MCF 10A (cell line): ENCODE data around the gene TSPAN15. TPM values are rescaled to one million over a fixed set of nuclear protein-coding genes. Genes with fewer than 3 reads are reported as not detected.
"Not testable (repeated sequence)": the region's sequence is repeated elsewhere in the genome, so short reads cannot be mapped to it uniquely, and the experiment has no call there.

Experiments
- BruUV-seq: library from RNA; stranded (reverse); fragments of 400-500 nt; replicated peaks from 2 replicates; lab custom pipeline; 2021; lab: Mats Ljungman, UMichigan
- CTCF ChIA-PET: fragments of 300-600 bp; sonication (Branson Sonifier 250); formaldehyde crosslinking; extraction: SDS; loops from one replicate; lab custom pipeline; 2021; ENCODE audit warnings: antibody characterized with exemption, inconsistent platforms; lab: Yijun Ruan, JAX
- POLR2A ChIA-PET: fragments of 300-600, 350-650 bp; sonication (Branson Sonifier 250); formaldehyde crosslinking; extraction: SDS; loops from one replicate; lab custom pipeline; 2020; ENCODE audit warnings: antibody characterized with exemption, inconsistent platforms; lab: Yijun Ruan, JAX
- DNase-seq: peaks from one replicate; pipeline ENCODE4 v3.0.0-alpha.2; 2018; ENCODE audit not compliant: unreplicated experiment
- H3K27ac Mint-ChIP-seq: one replicate; pipeline ENCODE4 v1.8.0; 2022; ENCODE audit warnings: mild to moderate bottlenecking, low read depth, mixed read lengths; ENCODE audit not compliant: unreplicated experiment
- H3K27me3 Mint-ChIP-seq: one replicate; pipeline ENCODE4 v1.8.0; 2022; ENCODE audit warnings: mixed read lengths; ENCODE audit not compliant: insufficient read depth, unreplicated experiment
- H3K36me3 Mint-ChIP-seq: one replicate; pipeline ENCODE4 v1.8.0; 2022; ENCODE audit warnings: mild to moderate bottlenecking, moderate library complexity, mixed read lengths; ENCODE audit not compliant: insufficient read depth, unreplicated experiment
- H3K4me1 Mint-ChIP-seq: one replicate; pipeline ENCODE4 v1.8.0; 2022; ENCODE audit warnings: mixed read lengths; ENCODE audit not compliant: insufficient read depth, unreplicated experiment
- H3K4me3 Mint-ChIP-seq: one replicate; pipeline ENCODE4 v1.8.0; 2022; ENCODE audit warnings: mild to moderate bottlenecking, moderate library complexity, mixed read lengths; ENCODE audit not compliant: unreplicated experiment
- H3K9me3 Mint-ChIP-seq: one replicate; pipeline ENCODE4 v1.8.0; 2022; ENCODE audit warnings: mixed read lengths; ENCODE audit not compliant: unreplicated experiment
- CTCF ChIP-seq: fragments of 200-600 bp; IDR thresholded peaks from one replicate; pipeline ENCODE4 v1.8.0; 2022; ENCODE audit warnings: antibody characterized with exemption, mild to moderate bottlenecking; ENCODE audit not compliant: unreplicated experiment
- intact Hi-C: fragments of 100-400 bp; cut with micrococcal nuclease; formaldehyde crosslinking; loops from 2 replicates; pipeline ENCODE4 v1.14.1; 2022
- total RNA-seq: library from RNA; stranded (reverse); gene quantifications from 2 replicates; pipeline ENCODE4 v1.2.3, GENCODE V29; 2022

The TSPAN15 gene
- total RNA-seq, 1 experiment from 2014 or later, result 0.54 TPM

GRCh38 chr10:69445041-69445440, 6.2 kb upstream of the TSPAN15 start:
- BruUV-seq, result no TSS peak
- Mint-ChIP-seq H3K36me3 (no peaks in the 10 kb centered on the region), H3K4me3 (no peak overlapping the region), H3K27me3 (no peaks in the 10 kb centered on the region), H3K9me3 (no peaks in the 10 kb centered on the region), H3K27ac (no peak overlapping the region), H3K4me1 (peaks cover 36% of the 10 kb centered on the region)
- no peak for TF ChIP-seq CTCF
- POLR2A ChIA-PET, result no interaction called here
- CTCF ChIA-PET, result interaction anchor here (0.6 to 1.0 kb wide), 3 partner anchors 53 to 70 kb away, joined by 3 to 4 read pairs (median 3); no protein-coding TSS in a partner anchor
- intact Hi-C loops, result no loop called here
- DNase-seq, result peak; percentile 39

GRCh38 chr10:69446229-69446628, 5.0 kb upstream of the TSPAN15 start:
- intact Hi-C loops, result no loop called here
- H3K4me3 Mint-ChIP-seq, result no peak overlapping the region
- no peaks in the 10 kb centered on the region for H3K27me3 Mint-ChIP-seq
- no peak for DNase-seq
- CTCF ChIA-PET, result interaction anchor here (0.6 to 1.8 kb wide), 6 partner anchors 9 to 700 kb away, joined by 3 to 8 read pairs (median 4); partner anchors contain the start of gene TYSND1
- POLR2A ChIA-PET, result interaction anchor here (1.1 to 1.5 kb wide), 7 partner anchors 8 to 141 kb away, joined by 3 to 6 read pairs (median 3); no protein-coding TSS in a partner anchor
- H3K4me1 Mint-ChIP-seq, result peaks cover 32% of the 10 kb centered on the region
- no peaks in the 10 kb centered on the region for H3K36me3 Mint-ChIP-seq
- H3K27ac Mint-ChIP-seq, result peak overlapping the region; percentile 68
- no peaks in the 10 kb centered on the region for H3K9me3 Mint-ChIP-seq
- TF ChIP-seq CTCF, result no peak
- no TSS peak for BruUV-seq

- CTCF ChIA-PET, result interaction anchor here (1.0 to 1.8 kb wide), 6 partner anchors 10 to 700 kb away, joined by 3 to 8 read pairs (median 5); partner anchors contain the start of gene TYSND1
- H3K27me3 Mint-ChIP-seq, result no peaks in the 10 kb centered on the region
- H3K9me3 Mint-ChIP-seq, result no peaks in the 10 kb centered on the region
- peak; percentile 72 for DNase-seq
- peaks cover 33% of the 10 kb centered on the region for H3K4me1 Mint-ChIP-seq
- TF ChIP-seq CTCF, result no peak
- intact Hi-C loops, result no loop called here
- POLR2A ChIA-PET, result interaction anchor here (0.6 to 1.5 kb wide), 8 partner anchors 9 to 996 kb away, joined by 3 to 6 read pairs (median 3); no protein-coding TSS in a partner anchor
- H3K36me3 Mint-ChIP-seq, result no peaks in the 10 kb centered on the region
- BruUV-seq, result no TSS peak
- peak overlapping the region; percentile 68 for H3K27ac Mint-ChIP-seq
- no peak overlapping the region for H3K4me3 Mint-ChIP-seq
Observed at GRCh38 chr10:69446650-69447151, 4.6 kb upstream of the TSPAN15 start.

- no TSS peak for BruUV-seq
- ChIA-PET POLR2A (no interaction called here), CTCF (interaction anchor here (0.7 to 0.9 kb wide), 3 partner anchors 14 to 187 kb away, joined by 3 read pairs; no protein-coding TSS in a partner anchor)
- no peak overlapping the region for H3K4me3 Mint-ChIP-seq
- peaks cover 45% of the 10 kb centered on the region for H3K4me1 Mint-ChIP-seq
- H3K27ac Mint-ChIP-seq, result no peak overlapping the region
- peak; percentile 67 for DNase-seq
- H3K27me3 Mint-ChIP-seq, result no peaks in the 10 kb centered on the region
- H3K36me3 Mint-ChIP-seq, result no peaks in the 10 kb centered on the region
- no peaks in the 10 kb centered on the region for H3K9me3 Mint-ChIP-seq
- no peak for TF ChIP-seq CTCF
- intact Hi-C loops, result no loop called here
Observed at GRCh38 chr10:69449841-69450240, 1.4 kb upstream of the TSPAN15 start.

DNA sequence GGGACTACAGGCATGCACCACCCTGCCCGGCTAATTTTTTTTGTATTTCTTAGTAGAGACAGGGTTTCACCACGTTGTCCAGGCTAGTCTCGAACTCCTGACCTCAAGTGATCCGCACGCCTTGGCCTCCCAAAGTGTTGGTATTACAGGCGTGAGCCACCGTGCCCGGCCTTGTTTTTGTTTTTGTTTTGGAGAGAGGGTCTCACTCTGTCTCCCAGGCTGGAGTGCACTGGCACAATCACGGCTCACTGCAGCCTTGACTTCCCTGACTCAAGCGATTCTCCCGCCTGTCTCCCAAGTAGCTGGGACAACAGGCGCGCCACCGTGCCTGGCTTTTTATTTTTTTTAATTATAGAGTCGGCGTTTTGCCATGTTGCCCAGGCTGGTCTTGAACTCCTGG, 870 bp upstream of the TSPAN15 start:
- intact Hi-C loops, H3K9me3 Mint-ChIP-seq, H3K27me3 Mint-ChIP-seq, DNase-seq, H3K27ac Mint-ChIP-seq, H3K4me3 Mint-ChIP-seq, H3K36me3 Mint-ChIP-seq, BruUV-seq: not testable (repeated sequence)
- POLR2A ChIA-PET, result interaction anchor here (0.7 to 4.5 kb wide), 2 partner anchors 11 to 131 kb away, joined by 3 to 27 read pairs; no protein-coding TSS in a partner anchor
- peaks cover 40% of the 10 kb centered on the region for H3K4me1 Mint-ChIP-seq
- CTCF ChIA-PET, result interaction anchor here (0.7 to 0.9 kb wide), 2 partner anchors 14 to 187 kb away, joined by 3 read pairs; no protein-coding TSS in a partner anchor
